Activated CD4-positive, alpha-beta T cell treated with anti-CD3 and anti-CD28 coated beads, Interleukin-2, amount 10 ng/mL, durations not matched to agents 7 days and 5 days (primary cell): Measurements from ENCODE around the gene ZC3H12D. TPM values are rescaled to one million over a fixed set of nuclear protein-coding genes. Genes with fewer than 3 reads are reported as not detected.

ENCODE experiments used
- CTCF ChIA-PET: fragments of 350-600 bp; sonication (Branson Sonifier 250); formaldehyde crosslinking; loops from one replicate; lab custom pipeline; 2021; ENCODE audit warnings: antibody characterized with exemption; lab: Charles Lee
- POLR2A ChIA-PET: fragments of 350-600 bp; sonication (Branson Sonifier 250); formaldehyde crosslinking; loops from one replicate; lab custom pipeline; 2021; ENCODE audit warnings: antibody characterized with exemption; lab: Charles Lee
- DNase-seq: peaks from one replicate; pipeline ENCODE4 v3.0.0-alpha.2; 2020
- H3K27ac Mint-ChIP-seq: one replicate; pipeline ENCODE4 v1.8.0; 2021; ENCODE audit warnings: mild to moderate bottlenecking, moderate library complexity, mixed read lengths
- H3K27me3 Mint-ChIP-seq: one replicate; pipeline ENCODE4 v1.8.0; 2021; ENCODE audit warnings: mixed read lengths
- H3K36me3 Mint-ChIP-seq: one replicate; pipeline ENCODE4 v1.8.0; 2021; ENCODE audit warnings: low read depth, mixed read lengths
- H3K4me1 Mint-ChIP-seq: one replicate; pipeline ENCODE4 v1.8.0; 2021; ENCODE audit warnings: mixed read lengths
- H3K4me3 Mint-ChIP-seq: one replicate; pipeline ENCODE4 v1.8.0; 2021; ENCODE audit warnings: mild to moderate bottlenecking, moderate library complexity, mixed read lengths
- H3K9me3 Mint-ChIP-seq: one replicate; pipeline ENCODE4 v1.8.0; 2021; ENCODE audit warnings: mixed read lengths
- total RNA-seq, 2 experiments: library from RNA; stranded (reverse); gene quantifications; one replicate each; pipeline ENCODE4 v1.2.3, GENCODE V29; 2021

The ZC3H12D gene
- total RNA-seq: 10 to 100 TPM; 10.7 to 16.5 TPM

- CTCF ChIA-PET: interaction anchor here (0.6 to 3.4 kb wide), 24 partner anchors 7 to 488 kb away, joined by 3 to 21 read pairs (median 3); no protein-coding TSS in a partner anchor
- Mint-ChIP-seq H3K36me3 (peaks cover 22% of the 10 kb centered on the region), H3K4me1 (peaks cover 59% of the 10 kb centered on the region), H3K4me3 (peak within 1 kb of the TSS; percentile 78), H3K27me3 (no peaks in the 10 kb centered on the region), H3K9me3 (no peaks in the 10 kb centered on the region), H3K27ac (peak within 1 kb of the TSS; percentile 99)
- POLR2A ChIA-PET: interaction anchor here (1.1 kb wide), 1 partner anchor 9 kb away, joined by 4 read pairs; no protein-coding TSS in a partner anchor
- DNase-seq: peak; percentile 85
Observed at GRCh38 chr6:149484733-149485700, at the start of gene ZC3H12D. Gene ZC3H12D (minus strand): TSS chr6:149485014. CDS start chr6:149474543, 10,471 bp downstream.

- POLR2A ChIA-PET: no interaction called here
- H3K27me3 Mint-ChIP-seq: no peaks in the 10 kb centered on the region
- peaks cover 41% of the 10 kb centered on the region for H3K36me3 Mint-ChIP-seq
- no peak overlapping the region for H3K4me3 Mint-ChIP-seq
- peaks cover 1% of the 10 kb centered on the region for H3K4me1 Mint-ChIP-seq
- no peak for DNase-seq
- CTCF ChIA-PET: interaction anchor here (0.7 to 1.0 kb wide), 2 partner anchors 19 to 45 kb away, joined by 5 to 7 read pairs; partner anchors contain the start of gene ZC3H12D
- no peak overlapping the region for H3K27ac Mint-ChIP-seq
- H3K9me3 Mint-ChIP-seq: no peaks in the 10 kb centered on the region
Observed at GRCh38 chr6:149529650-149530049, 44.8 kb upstream of the ZC3H12D start.

DNA sequence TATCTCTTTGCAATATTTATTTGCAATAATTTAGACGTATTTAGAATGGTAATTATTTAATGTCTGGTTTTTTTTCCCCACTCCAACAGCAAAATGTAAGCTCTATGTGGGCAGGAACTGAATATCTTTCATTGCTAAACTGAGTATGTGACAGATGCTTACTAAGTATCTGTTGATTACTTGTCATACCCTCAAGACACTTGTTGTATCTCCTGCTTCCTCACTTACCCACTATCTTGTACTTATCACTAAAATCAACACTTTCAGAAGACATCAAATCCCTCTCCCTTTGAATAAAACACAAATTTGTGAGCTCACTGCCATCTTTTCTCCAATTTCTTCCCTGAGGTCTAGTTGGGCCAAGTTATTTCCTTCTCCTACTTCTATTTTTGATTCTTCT, 30.7 kb upstream of the ZC3H12D start:
- Mint-ChIP-seq H3K36me3 (peaks cover 33% of the 10 kb centered on the region), H3K4me1 (peaks cover 27% of the 10 kb centered on the region), H3K27ac (peak overlapping the region; percentile 43), H3K27me3 (no peaks in the 10 kb centered on the region), H3K4me3 (no peak overlapping the region), H3K9me3 (no peaks in the 10 kb centered on the region)
- POLR2A ChIA-PET: no interaction called here
- DNase-seq: no peak
- CTCF ChIA-PET: interaction anchor here (0.6 to 0.9 kb wide), 2 partner anchors 17 to 83 kb away, joined by 3 to 7 read pairs; no protein-coding TSS in a partner anchor

GRCh38 chr6:149513915-149514314, 29.1 kb upstream of the ZC3H12D start:
- H3K4me3 Mint-ChIP-seq: no peak overlapping the region
- peaks cover 41% of the 10 kb centered on the region for H3K36me3 Mint-ChIP-seq
- H3K27ac Mint-ChIP-seq: no peak overlapping the region
- H3K4me1 Mint-ChIP-seq: peaks cover 29% of the 10 kb centered on the region
- no peak for DNase-seq
- no peaks in the 10 kb centered on the region for H3K27me3 Mint-ChIP-seq
- ChIA-PET POLR2A (no interaction called here), CTCF (interaction anchor here (0.5 to 1.9 kb wide), 3 partner anchors 18 to 49 kb away, joined by 3 to 7 read pairs (median 5); no protein-coding TSS in a partner anchor)
- no peaks in the 10 kb centered on the region for H3K9me3 Mint-ChIP-seq

DNA sequence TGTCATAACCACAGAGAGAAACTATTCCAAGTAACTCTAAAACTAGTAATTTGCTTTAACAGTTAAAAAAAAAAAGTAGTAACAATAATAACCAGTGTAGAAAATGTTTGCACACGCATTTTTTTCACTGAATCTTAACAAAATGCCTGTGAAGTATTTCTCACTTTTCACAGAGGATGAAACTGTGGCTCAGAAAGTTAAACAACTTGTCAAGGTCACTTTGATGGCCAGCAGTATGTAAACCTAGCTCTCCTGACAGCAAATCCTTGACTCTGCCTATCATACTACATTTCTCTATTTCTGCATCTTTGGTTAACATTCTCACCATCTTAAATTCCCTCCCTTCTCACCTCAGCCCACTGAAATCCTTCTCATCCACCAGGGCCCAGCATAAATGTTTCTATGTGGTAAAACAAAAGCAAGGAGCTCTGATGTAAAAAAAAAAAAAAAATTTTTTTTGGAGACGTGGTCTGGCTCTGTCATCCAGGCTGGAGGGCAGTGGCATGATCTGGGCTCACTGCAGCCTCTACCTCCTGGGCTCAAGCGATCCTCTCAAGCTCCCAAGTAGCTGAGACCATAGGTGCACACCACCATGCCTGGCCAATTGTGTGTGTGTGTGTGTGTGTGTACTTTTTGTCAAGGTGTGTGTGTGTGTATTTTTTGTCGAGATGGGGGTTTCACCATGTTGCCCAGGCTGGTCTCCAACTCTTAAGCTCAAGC, 26.1 kb upstream of the ZC3H12D start:
- peaks cover 46% of the 10 kb centered on the region for H3K36me3 Mint-ChIP-seq
- POLR2A ChIA-PET: interaction anchor here (0.6 kb wide), 1 partner anchor 65 kb away, joined by 3 read pairs; no protein-coding TSS in a partner anchor
- H3K27ac Mint-ChIP-seq: peak overlapping the region; percentile 74
- no peaks in the 10 kb centered on the region for H3K9me3 Mint-ChIP-seq
- peaks cover 24% of the 10 kb centered on the region for H3K4me1 Mint-ChIP-seq
- CTCF ChIA-PET: interaction anchor here (0.6 to 1.4 kb wide), 5 partner anchors 18 to 486 kb away, joined by 3 to 7 read pairs (median 5); partner anchors contain the start of gene ZC3H12D
- no peaks in the 10 kb centered on the region for H3K27me3 Mint-ChIP-seq
- DNase-seq: no peak
- H3K4me3 Mint-ChIP-seq: no peak overlapping the region

DNA sequence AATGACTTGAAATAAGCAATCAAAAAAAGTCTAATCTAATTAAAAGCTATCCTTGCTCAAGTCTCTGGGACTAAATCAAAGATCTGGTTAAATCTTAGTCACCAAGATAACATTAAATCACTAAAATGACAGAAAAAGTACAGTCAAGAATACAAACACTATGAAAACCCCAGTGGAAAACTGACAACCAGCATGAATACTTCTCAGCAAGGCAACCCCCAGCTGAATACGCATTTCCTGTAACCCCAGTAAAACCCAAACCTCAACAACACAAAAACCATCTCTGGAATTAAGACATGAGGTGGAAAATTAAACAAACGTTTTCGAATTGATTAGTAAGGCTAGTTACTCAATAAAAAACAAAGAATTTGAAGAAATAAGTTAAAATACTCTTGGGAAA, 23.7 kb upstream of the ZC3H12D start:
- H3K36me3 Mint-ChIP-seq: peaks cover 41% of the 10 kb centered on the region
- H3K27me3 Mint-ChIP-seq: no peaks in the 10 kb centered on the region
- peak; percentile 37 for DNase-seq
- peak overlapping the region; percentile 78 for H3K27ac Mint-ChIP-seq
- ChIA-PET CTCF (interaction anchor here (0.7 to 1.8 kb wide), 5 partner anchors 8 to 24 kb away, joined by 3 to 5 read pairs (median 3); partner anchors contain the start of gene ZC3H12D), POLR2A (interaction anchor here (0.5 kb wide), 1 partner anchor 1962 kb away, joined by 3 read pairs; no protein-coding TSS in a partner anchor)
- H3K9me3 Mint-ChIP-seq: no peaks in the 10 kb centered on the region
- H3K4me3 Mint-ChIP-seq: peak overlapping the region; percentile 23
- peaks cover 22% of the 10 kb centered on the region for H3K4me1 Mint-ChIP-seq

- H3K9me3 Mint-ChIP-seq: no peaks in the 10 kb centered on the region
- no peak for DNase-seq
- H3K36me3 Mint-ChIP-seq: peaks cover 38% of the 10 kb centered on the region
- no peaks in the 10 kb centered on the region for H3K27me3 Mint-ChIP-seq
- no peak overlapping the region for H3K27ac Mint-ChIP-seq
- ChIA-PET POLR2A (interaction anchor here (0.5 kb wide), 1 partner anchor 456 kb away, joined by 15 read pairs; no protein-coding TSS in a partner anchor), CTCF (interaction anchor here (0.6 to 2.2 kb wide), 4 partner anchors 9 to 66 kb away, joined by 3 to 7 read pairs (median 3); no protein-coding TSS in a partner anchor)
- H3K4me3 Mint-ChIP-seq: no peak overlapping the region
- H3K4me1 Mint-ChIP-seq: peaks cover 28% of the 10 kb centered on the region
Observed at GRCh38 chr6:149503872-149504271, 19.1 kb upstream of the ZC3H12D start.

- Mint-ChIP-seq H3K36me3 (peaks cover 35% of the 10 kb centered on the region), H3K4me3 (no peak overlapping the region), H3K9me3 (no peaks in the 10 kb centered on the region), H3K27ac (no peak overlapping the region), H3K27me3 (no peaks in the 10 kb centered on the region), H3K4me1 (peaks cover 23% of the 10 kb centered on the region)
- ChIA-PET POLR2A (no interaction called here), CTCF (interaction anchor here (0.6 to 1.0 kb wide), 4 partner anchors 14 to 84 kb away, joined by 3 read pairs; no protein-coding TSS in a partner anchor)
- no peak for DNase-seq
Observed at GRCh38 chr6:149503276-149503675, 18.5 kb upstream of the ZC3H12D start.

DNA sequence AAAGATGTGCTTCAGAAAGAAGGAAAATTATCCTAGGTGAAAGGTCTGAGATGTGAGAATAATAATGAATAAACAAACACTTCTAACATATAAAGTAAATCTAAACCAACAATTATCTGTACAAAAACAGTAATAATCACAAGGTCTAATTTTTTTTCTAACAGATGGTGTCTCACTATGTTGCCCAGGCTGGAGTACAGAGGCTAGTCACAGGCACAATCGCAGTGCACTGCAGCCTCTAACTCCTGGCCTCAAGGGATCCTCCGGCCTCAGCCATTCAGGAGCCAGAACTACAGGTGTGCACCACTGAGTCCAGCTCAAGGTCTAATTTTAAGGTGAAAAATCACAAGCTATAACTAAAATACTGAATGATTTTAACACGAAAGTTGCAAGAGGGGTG, 17.0 kb upstream of the ZC3H12D start:
- Mint-ChIP-seq H3K27me3 (no peaks in the 10 kb centered on the region), H3K4me1 (peaks cover 29% of the 10 kb centered on the region), H3K36me3 (peaks cover 34% of the 10 kb centered on the region), H3K27ac (no peak overlapping the region), H3K4me3 (no peak overlapping the region), H3K9me3 (no peaks in the 10 kb centered on the region)
- ChIA-PET CTCF (no interaction called here), POLR2A (interaction anchor here (0.6 kb wide), 1 partner anchor 27 kb away, joined by 4 read pairs; no protein-coding TSS in a partner anchor)
- DNase-seq: no peak

DNA sequence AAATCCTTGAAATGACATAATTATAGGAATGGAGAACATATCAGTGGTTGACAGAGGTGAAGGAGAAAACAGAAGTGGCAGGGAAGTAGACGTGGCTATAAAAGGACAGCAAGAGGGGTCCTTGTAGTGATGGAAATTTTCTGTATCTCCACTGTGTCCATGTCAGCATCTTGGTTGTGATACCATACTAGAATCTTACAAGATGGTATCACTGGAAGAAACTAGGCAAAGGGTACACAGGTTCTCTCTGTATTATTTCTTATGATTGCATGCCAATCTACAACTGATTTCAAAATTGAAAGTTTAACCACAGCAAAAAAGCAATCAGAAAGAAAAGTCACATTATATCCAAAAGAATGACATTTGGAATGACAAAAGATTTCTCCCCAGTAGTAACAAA, 16.4 kb upstream of the ZC3H12D start:
- ChIA-PET CTCF (no interaction called here), POLR2A (interaction anchor here (0.6 kb wide), 1 partner anchor 28 kb away, joined by 4 read pairs; no protein-coding TSS in a partner anchor)
- Mint-ChIP-seq H3K27me3 (no peaks in the 10 kb centered on the region), H3K4me1 (peaks cover 34% of the 10 kb centered on the region), H3K36me3 (peaks cover 35% of the 10 kb centered on the region), H3K4me3 (no peak overlapping the region), H3K9me3 (no peaks in the 10 kb centered on the region), H3K27ac (no peak overlapping the region)
- no peak for DNase-seq

- Mint-ChIP-seq H3K4me1 (peaks cover 44% of the 10 kb centered on the region), H3K36me3 (peaks cover 26% of the 10 kb centered on the region), H3K4me3 (no peak overlapping the region), H3K27ac (no peak overlapping the region), H3K27me3 (no peaks in the 10 kb centered on the region), H3K9me3 (no peaks in the 10 kb centered on the region)
- DNase-seq: no peak
- POLR2A ChIA-PET: no interaction called here
- CTCF ChIA-PET: no interaction called here
Observed at GRCh38 chr6:149500096-149500495, 15.3 kb upstream of the ZC3H12D start.

DNA sequence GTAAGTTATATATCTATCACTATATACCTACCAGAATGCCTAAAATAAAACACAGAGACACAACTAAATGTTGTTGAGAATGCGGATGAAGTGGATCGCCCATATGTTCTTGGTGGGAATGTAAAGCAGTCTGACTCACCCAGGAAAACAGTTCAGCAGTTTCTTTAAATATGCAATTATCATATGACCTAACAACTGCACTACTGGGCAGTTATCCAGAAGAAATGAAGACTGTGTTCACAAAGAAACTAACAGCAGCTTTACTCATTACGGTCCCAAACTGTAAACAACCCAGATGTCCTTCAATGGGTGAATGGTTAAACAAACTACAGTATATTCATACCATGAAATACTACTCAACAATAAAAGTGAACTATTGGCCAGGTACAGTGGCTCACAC, 14.3 kb upstream of the ZC3H12D start:
- no peaks in the 10 kb centered on the region for H3K27me3 Mint-ChIP-seq
- no peak overlapping the region for H3K4me3 Mint-ChIP-seq
- H3K4me1 Mint-ChIP-seq: peaks cover 54% of the 10 kb centered on the region
- H3K27ac Mint-ChIP-seq: no peak overlapping the region
- no peak for DNase-seq
- ChIA-PET POLR2A (no interaction called here), CTCF (interaction anchor here (0.7 to 0.9 kb wide), 3 partner anchors 9 to 17 kb away, joined by 3 to 7 read pairs (median 3); no protein-coding TSS in a partner anchor)
- peaks cover 26% of the 10 kb centered on the region for H3K36me3 Mint-ChIP-seq
- H3K9me3 Mint-ChIP-seq: no peaks in the 10 kb centered on the region
